ENCODE data around the gene CHST8.
"Not testable (repeated sequence)": the region's sequence is repeated elsewhere in the genome, so short reads cannot be mapped to it uniquely, and the experiment has no call there.

Gene CHST8

GRCh38 chr19:33621811-33622504, at the start of gene CHST8:
Gene CHST8, plus strand, starts transcription at chr19:33621953. Its CDS starts 67,309 bp downstream, at chr19:33689262.
- DNase-seq (ENCODE audit: low spot score): no peak

GRCh38 chr19:33572929-33573328, 48.8 kb upstream of the CHST8 start:
- DNase-seq (ENCODE audit: low spot score): no peak

GRCh38 chr19:33574824-33575223, 46.9 kb upstream of the CHST8 start:
- DNase-seq (ENCODE audit: low spot score): no peak

GRCh38 chr19:33578697-33579096, 43.1 kb upstream of the CHST8 start:
- no peak for DNase-seq (ENCODE audit: low spot score)

- DNase-seq (ENCODE audit: low spot score): no peak
Observed at GRCh38 chr19:33580026-33580644, 41.6 kb upstream of the CHST8 start.

GRCh38 chr19:33580645-33581037, 41.1 kb upstream of the CHST8 start:
- no peak for DNase-seq (ENCODE audit: low spot score)

GRCh38 chr19:33582914-33583313, 38.8 kb upstream of the CHST8 start:
- DNase-seq (ENCODE audit: low spot score): no peak

GRCh38 chr19:33587150-33587549, 34.6 kb upstream of the CHST8 start:
- DNase-seq (ENCODE audit: low spot score): no peak

- no peak for DNase-seq (ENCODE audit: low spot score)
Observed at GRCh38 chr19:33590224-33590623, 31.5 kb upstream of the CHST8 start.

GRCh38 chr19:33595783-33596182, 26.0 kb upstream of the CHST8 start:
- no peak for DNase-seq (ENCODE audit: low spot score)

GRCh38 chr19:33601583-33601982, 20.2 kb upstream of the CHST8 start:
- no peak for DNase-seq (ENCODE audit: low spot score)

GRCh38 chr19:33602576-33603204, 19.1 kb upstream of the CHST8 start:
- no peak for DNase-seq (ENCODE audit: low spot score)

GRCh38 chr19:33603377-33603776, 18.4 kb upstream of the CHST8 start:
- DNase-seq (ENCODE audit: low spot score): no peak

GRCh38 chr19:33604651-33605050, 17.1 kb upstream of the CHST8 start:
- DNase-seq (ENCODE audit: low spot score): no peak

- not testable (repeated sequence) for DNase-seq (ENCODE audit: low spot score)
Observed at GRCh38 chr19:33605803-33606295, 15.9 kb upstream of the CHST8 start.

- DNase-seq (ENCODE audit: low spot score): no peak
Observed at GRCh38 chr19:33606556-33606955, 15.2 kb upstream of the CHST8 start.

GRCh38 chr19:33609353-33609752, 12.4 kb upstream of the CHST8 start:
- no peak for DNase-seq (ENCODE audit: low spot score)

GRCh38 chr19:33610588-33610987, 11.2 kb upstream of the CHST8 start:
- no peak for DNase-seq (ENCODE audit: low spot score)

GRCh38 chr19:33612928-33613619, 8.7 kb upstream of the CHST8 start:
- no peak for DNase-seq (ENCODE audit: low spot score)

GRCh38 chr19:33613620-33614000, 8.1 kb upstream of the CHST8 start:
- DNase-seq (ENCODE audit: low spot score): no peak

- no peak for DNase-seq (ENCODE audit: low spot score)
Observed at GRCh38 chr19:33616346-33616745, 5.4 kb upstream of the CHST8 start.

GRCh38 chr19:33616857-33617256, 4.9 kb upstream of the CHST8 start:
- DNase-seq (ENCODE audit: low spot score): no peak

GRCh38 chr19:33618363-33618762, 3.4 kb upstream of the CHST8 start:
- DNase-seq (ENCODE audit: low spot score): not testable (repeated sequence)

Data from left forelimb (tissue), 1 donor.